Thoracic aorta (tissue), 2 donors: ENCODE results near the gene LAP3. TPM values are rescaled to one million over a fixed set of nuclear protein-coding genes. Genes with fewer than 3 reads are reported as not detected.

Source experiments
- ATAC-seq: fragments of 150-250 bp; one replicate; pipeline ENCODE4 v1.8.0; 2017; ENCODE audit warnings: low read depth; ENCODE audit not compliant: insufficient number of reproducible peaks, low FRiP score
- DNase-seq: peaks from one replicate; pipeline ENCODE4 v3.0.0-alpha.2; 2020; ENCODE audit warnings: low spot score
- H3K27ac ChIP-seq, 2 donors: fragments of 200-600 bp; sonication (generic); 1 replicate in 1 of 2; 2 replicates in 1 of 2; pipeline ENCODE4 v1.5.1; 2016; ENCODE audit warnings: mild to moderate bottlenecking in 2 of 2, moderate library complexity in 2 of 2
- H3K27me3 ChIP-seq: fragments of 200-600 bp; sonication (generic); replicated peaks from 2 replicates; pipeline ENCODE4 v1.6.0; 2016; ENCODE audit warnings: mild to moderate bottlenecking; ENCODE audit not compliant: insufficient read depth
- H3K36me3 ChIP-seq: fragments of 200-600 bp; sonication (generic); one replicate; pipeline ENCODE4 v1.5.1; 2016
- H3K4me1 ChIP-seq, 2 donors: fragments of 200-600 bp; sonication (generic); 1 replicate in 1 of 2; 2 replicates in 1 of 2; pipeline versions ENCODE4 v1.5.1 to v1.6.0; 2016; ENCODE audit warnings: low read depth in 2 of 2, mild to moderate bottlenecking in 1 of 2; ENCODE audit not compliant: control insufficient read depth in 1 of 2
- H3K4me3 ChIP-seq: fragments of 200-600 bp; sonication (generic); 2 replicates; pipeline ENCODE4 v1.5.1; 2016; ENCODE audit warnings: mild to moderate bottlenecking
- H3K9me3 ChIP-seq: fragments of 200-600 bp; sonication (generic); 2 replicates; pipeline ENCODE4 v1.5.1; 2016
- CTCF ChIP-seq: fragments of 200-600 bp; sonication (generic); IDR thresholded peaks from one replicate; pipeline ENCODE4 v1.5.1; 2019; ENCODE audit warnings: antibody characterized with exemption
- total RNA-seq, 2 donors: library from RNA; depleted of rRNA; stranded (reverse); fragments of >200 nt; gene quantifications; one replicate each; pipeline versions ENCODE4 v1.1.0 to v1.2.3, GENCODE V29; 2016

The LAP3 gene
- total RNA-seq, 2 donors from 2014 or later: 83.3 to 91.2 TPM

GRCh38 chr4:17583276-17583675, 6.3 kb downstream of the LAP3 start:
- no peaks in the 10 kb centered on the region for H3K27me3 ChIP-seq
- ATAC-seq: no peak
- no peak for DNase-seq
- TF ChIP-seq CTCF: no peak
- H3K27ac ChIP-seq: no peak overlapping the region
- H3K9me3 ChIP-seq: no peaks in the 10 kb centered on the region
- no peak overlapping the region for H3K4me3 ChIP-seq
- peaks cover 41% of the 10 kb centered on the region for H3K36me3 ChIP-seq
- H3K4me1 ChIP-seq: peaks cover 15 to 24% of the 10 kb centered on the region in 2 donors

GRCh38 chr4:17583941-17584340, 6.9 kb downstream of the LAP3 start:
- H3K36me3 ChIP-seq: peaks cover 45% of the 10 kb centered on the region

GRCh38 chr4:17584521-17585213, 7.7 kb downstream of the LAP3 start:
- Histone ChIP-seq H3K9me3 (no peaks in the 10 kb centered on the region), H3K4me3 (no peak overlapping the region), H3K36me3 (peaks cover 45% of the 10 kb centered on the region), H3K4me1 (peaks cover 1 to 11% of the 10 kb centered on the region in 2 donors), H3K27me3 (no peaks in the 10 kb centered on the region), H3K27ac (no peak overlapping the region)
- DNase-seq (no peak), ATAC-seq (no peak)
- no peak for TF ChIP-seq CTCF

More at GRCh38 chr4:17583941-17584340, 6.9 kb downstream of the LAP3 start:
- ATAC-seq (no peak), DNase-seq (no peak)
- Histone ChIP-seq H3K27me3 (no peaks in the 10 kb centered on the region), H3K27ac (no peak overlapping the region), H3K4me1 (peaks cover 9 to 18% of the 10 kb centered on the region in 2 donors), H3K9me3 (no peaks in the 10 kb centered on the region), H3K4me3 (no peak overlapping the region)
- TF ChIP-seq CTCF: no peak

GRCh38 chr4:17587094-17587822, 10.3 kb downstream of the LAP3 start:
- ATAC-seq (no peak), DNase-seq (no peak)
- no peaks in the 10 kb centered on the region for H3K4me1 ChIP-seq
- no peak overlapping the region for H3K27ac ChIP-seq
- peaks cover 37% of the 10 kb centered on the region for H3K36me3 ChIP-seq
- no peaks in the 10 kb centered on the region for H3K9me3 ChIP-seq
- no peak for TF ChIP-seq CTCF
- H3K27me3 ChIP-seq: no peaks in the 10 kb centered on the region
- H3K4me3 ChIP-seq: no peak overlapping the region

GRCh38 chr4:17589355-17589754, 12.4 kb downstream of the LAP3 start:
- Histone ChIP-seq H3K4me3 (no peak overlapping the region), H3K9me3 (no peaks in the 10 kb centered on the region), H3K27me3 (no peaks in the 10 kb centered on the region), H3K4me1 (no peaks in the 10 kb centered on the region), H3K36me3 (peaks cover 27% of the 10 kb centered on the region), H3K27ac (no peak overlapping the region)
- DNase-seq (no peak), ATAC-seq (no peak)
- no peak for TF ChIP-seq CTCF
